IPS DF 6.9 (cell line): ENCODE data around the gene C1QTNF12.

Experiments used
- DNase-seq: peaks from one replicate; pipeline ENCODE4 v3.0.0-alpha.2; 2013; ENCODE audit warnings: low read depth, low spot score
- H3K27ac ChIP-seq: one replicate; pipeline ENCODE4 v1.5.1; 2013; ENCODE audit warnings: low read length, control low read depth
- H3K27me3 ChIP-seq: 2 replicates; pipeline ENCODE4 v1.6.1; 2013; ENCODE audit warnings: mild to moderate bottlenecking, low read length; ENCODE audit not compliant: control insufficient read depth, insufficient read depth
- H3K36me3 ChIP-seq: 2 replicates; pipeline ENCODE4 v1.6.1; 2013; ENCODE audit warnings: low read length; ENCODE audit not compliant: control insufficient read depth, insufficient read depth
- H3K4me1 ChIP-seq: 2 replicates; pipeline ENCODE4 v1.6.1; 2013; ENCODE audit warnings: low read length; ENCODE audit not compliant: control insufficient read depth, insufficient read depth
- H3K4me3 ChIP-seq: 2 replicates; pipeline ENCODE4 v1.5.1; 2013; ENCODE audit warnings: mild to moderate bottlenecking, low read length
- H3K9me3 ChIP-seq: 2 replicates; pipeline ENCODE4 v1.6.1; 2013; ENCODE audit warnings: low read length, inconsistent platforms; ENCODE audit not compliant: control insufficient read depth, insufficient read depth
- WGBS: extraction: QIAGEN DNeasy Blood & Tissue Kit; methylation state at CpG from one replicate; pipeline ENCODE4 v1.1.7; 2013; ENCODE audit warnings: mixed read lengths, missing lambda C conversion rate; ENCODE audit not compliant: insufficient read length, insufficient coverage; 5-methylcytosine and 5-hydroxymethylcytosine counted together

The C1QTNF12 gene

DNA sequence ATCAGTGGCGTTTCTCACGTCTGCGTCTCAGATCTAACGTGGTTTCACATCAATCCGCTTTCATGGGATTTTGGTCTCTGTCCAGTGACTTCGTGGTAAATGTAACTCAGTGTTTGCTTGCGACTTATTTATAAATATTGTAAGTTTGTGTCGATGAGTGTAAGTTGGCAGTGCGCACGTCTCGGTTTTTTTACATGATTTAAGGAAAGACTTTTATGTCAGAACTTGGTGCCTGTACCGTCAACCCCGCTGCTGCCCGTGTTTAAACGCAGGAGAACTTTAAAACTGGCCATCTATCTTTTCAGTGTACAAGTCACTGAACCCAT, 13.0 kb downstream of the C1QTNF12 start:
- no peaks in the 10 kb centered on the region for H3K9me3 ChIP-seq
- no peaks in the 10 kb centered on the region for H3K27me3 ChIP-seq
- DNase-seq, result no peak
- 100% methylated on average over 5 of the region's 15 CpGs for WGBS
- H3K27ac ChIP-seq, result no peak overlapping the region
- peaks cover 2% of the 10 kb centered on the region; the same call in 1 of the 2 replicates for H3K36me3 ChIP-seq
- peaks cover 7% of the 10 kb centered on the region; the same call in 1 of the 2 replicates for H3K4me1 ChIP-seq
- no peak overlapping the region for H3K4me3 ChIP-seq

DNA sequence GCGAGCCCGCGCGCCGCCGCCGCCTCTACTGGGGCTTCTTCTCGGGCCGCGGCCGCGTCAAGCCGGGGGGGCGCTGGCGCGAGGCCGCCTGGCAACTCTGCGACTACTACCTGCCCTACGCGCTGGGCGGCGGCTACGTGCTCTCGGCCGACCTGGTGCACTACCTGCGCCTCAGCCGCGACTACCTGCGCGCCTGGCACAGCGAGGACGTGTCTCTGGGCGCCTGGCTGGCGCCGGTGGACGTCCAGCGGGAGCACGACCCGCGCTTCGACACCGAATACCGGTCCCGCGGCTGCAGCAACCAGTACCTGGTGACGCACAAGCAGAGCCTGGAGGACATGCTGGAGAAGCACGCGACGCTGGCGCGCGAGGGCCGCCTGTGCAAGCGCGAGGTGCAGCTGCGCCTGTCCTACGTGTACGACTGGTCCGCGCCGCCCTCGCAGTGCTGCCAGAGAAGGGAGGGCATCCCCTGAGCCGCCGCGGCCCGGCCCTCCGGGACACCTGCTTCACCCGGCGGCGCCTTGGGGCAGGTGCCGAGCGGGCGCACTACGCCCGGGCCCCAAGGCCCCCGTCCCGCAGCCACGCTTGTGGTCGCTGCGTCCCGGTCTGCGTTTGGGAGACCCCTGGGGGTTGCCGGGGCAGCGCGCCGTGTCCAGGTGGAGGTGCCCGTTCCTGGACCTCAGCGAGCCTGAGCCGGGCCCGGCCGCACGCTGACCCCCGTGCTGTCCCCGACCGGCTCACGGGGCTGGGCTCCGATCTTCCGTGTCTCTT, 13.5 kb downstream of the C1QTNF12 start:
- Histone ChIP-seq H3K4me1 (peaks cover 7% of the 10 kb centered on the region; the same call in 1 of the 2 replicates), H3K36me3 (peaks cover 6% of the 10 kb centered on the region), H3K4me3 (no peak overlapping the region), H3K9me3 (no peaks in the 10 kb centered on the region), H3K27ac (no peak overlapping the region), H3K27me3 (no peaks in the 10 kb centered on the region)
- WGBS, result no CpG with 5 or more reads among the region's 98 CpGs
- DNase-seq, result no peak

DNA sequence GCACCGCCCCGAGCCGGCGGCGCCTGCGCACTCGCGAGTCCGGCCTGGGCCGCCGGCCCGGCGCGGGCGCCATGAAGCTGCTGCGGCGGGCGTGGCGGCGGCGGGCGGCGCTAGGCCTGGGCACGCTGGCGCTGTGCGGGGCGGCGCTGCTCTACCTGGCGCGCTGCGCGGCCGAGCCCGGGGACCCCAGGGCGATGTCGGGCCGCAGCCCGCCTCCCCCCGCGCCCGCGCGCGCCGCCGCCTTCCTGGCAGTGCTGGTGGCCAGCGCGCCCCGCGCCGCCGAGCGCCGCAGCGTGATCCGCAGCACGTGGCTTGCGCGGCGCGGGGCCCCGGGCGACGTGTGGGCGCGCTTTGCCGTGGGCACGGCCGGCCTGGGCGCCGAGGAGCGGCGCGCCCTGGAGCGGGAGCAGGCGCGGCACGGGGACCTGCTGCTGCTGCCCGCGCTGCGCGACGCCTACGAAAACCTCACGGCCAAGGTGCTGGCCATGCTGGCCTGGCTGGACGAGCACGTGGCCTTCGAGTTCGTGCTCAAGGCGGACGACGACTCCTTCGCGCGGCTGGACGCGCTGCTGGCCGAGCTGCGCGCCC, 14.2 kb downstream of the C1QTNF12 start, which contains the start of gene B3GALT6:
Gene B3GALT6 (plus strand): TSS at position 30 of the 588 bp plus-strand sequence. CDS start 42 bp downstream, at position 72.
- DNase-seq, result no peak
- Histone ChIP-seq H3K27ac (no peak within 1 kb of the TSS), H3K27me3 (no peaks in the 10 kb centered on the region), H3K9me3 (no peaks in the 10 kb centered on the region), H3K4me3 (peak within 1 kb of the TSS; percentile 83), H3K36me3 (peaks cover 11% of the 10 kb centered on the region), H3K4me1 (peaks cover 7% of the 10 kb centered on the region; the same call in 1 of the 2 replicates)
- no CpG with 5 or more reads among the region's 100 CpGs for WGBS

DNA sequence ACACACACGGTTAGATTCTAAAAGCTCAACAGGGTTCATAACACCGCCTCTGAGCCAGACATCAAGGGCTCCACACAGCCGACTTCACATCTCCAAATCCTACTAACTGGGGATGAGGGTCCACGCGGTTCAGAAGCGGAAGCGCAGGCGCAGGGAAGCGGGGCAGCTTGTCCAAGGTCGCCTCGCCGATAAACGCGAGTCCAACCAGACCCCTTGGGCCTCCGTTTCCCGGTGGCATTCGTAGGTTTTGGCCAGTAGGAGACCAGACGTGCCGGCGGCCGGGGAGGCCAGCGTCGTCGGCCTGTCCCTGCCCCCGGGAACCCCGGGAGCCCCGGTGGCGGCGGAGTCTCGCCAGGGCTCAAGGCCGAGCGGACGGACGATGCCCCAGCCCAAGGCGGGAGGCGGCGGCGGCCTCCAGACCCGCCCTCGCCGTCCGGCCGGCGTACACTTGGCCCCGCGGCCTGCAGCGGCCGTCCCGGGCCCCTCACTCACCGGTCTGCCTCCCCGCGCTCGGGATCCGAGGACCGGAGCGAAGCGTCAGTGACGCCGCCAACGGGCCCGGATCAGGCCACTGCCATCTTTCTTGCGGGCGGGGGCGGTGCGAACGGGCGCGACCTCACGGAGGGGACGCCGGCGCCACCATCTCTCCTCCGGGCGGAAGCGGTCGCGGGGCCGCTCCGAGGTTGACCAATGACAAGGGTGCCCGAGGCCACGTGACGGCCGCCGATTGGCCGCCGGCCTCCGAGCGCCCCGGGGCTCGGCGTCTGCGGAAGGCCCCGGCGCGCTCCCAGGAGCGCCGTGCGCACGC, 14.9 kb downstream of the C1QTNF12 start, which contains the start of gene SDF4:
Gene SDF4 (minus strand): TSS at position 602 of the 808 bp plus-strand sequence. CDS start 3,229 bp downstream, outside the sequence.
- no CpG with 5 or more reads among the region's 99 CpGs for WGBS

DNA sequence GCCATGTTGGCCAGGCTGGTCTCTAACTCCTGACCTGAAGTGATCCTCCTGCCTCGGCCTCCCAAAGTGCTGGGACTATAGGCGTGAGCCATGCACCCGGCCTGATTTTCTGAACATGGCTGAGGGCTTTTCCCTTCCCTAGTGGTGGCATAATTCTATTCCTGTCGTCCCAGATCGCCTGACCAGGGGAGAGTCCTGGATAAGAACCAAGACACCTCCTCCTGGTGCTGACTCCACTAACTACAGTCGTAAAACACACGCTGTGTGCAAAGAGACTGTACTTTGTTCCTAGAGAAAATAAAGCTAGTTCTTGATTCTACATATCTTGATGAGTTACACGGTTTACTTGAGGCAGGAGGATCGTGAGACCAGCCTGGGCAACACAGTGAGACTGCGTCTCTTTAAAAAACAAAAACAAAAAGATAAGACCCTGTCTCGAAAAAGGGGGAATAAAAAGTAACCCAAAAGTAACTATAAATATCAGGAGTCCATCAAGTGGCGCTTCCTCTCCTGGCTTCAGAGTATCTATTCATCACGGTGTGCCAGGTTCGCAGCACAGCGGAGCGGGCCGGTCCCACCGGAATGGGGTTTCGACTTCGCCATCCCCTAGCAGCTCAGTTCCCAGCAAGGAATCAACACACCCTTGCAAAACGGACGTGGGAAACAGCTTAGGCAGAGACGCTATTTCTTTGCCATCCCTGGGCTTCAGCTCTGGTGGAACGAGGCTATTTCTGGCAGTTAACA, 15.7 kb downstream of the C1QTNF12 start:
- peaks cover 5% of the 10 kb centered on the region; the same call in 1 of the 2 replicates for H3K4me1 ChIP-seq
- H3K36me3 ChIP-seq, result peaks cover 12% of the 10 kb centered on the region
- no peak overlapping the region for H3K27ac ChIP-seq
- no peaks in the 10 kb centered on the region for H3K9me3 ChIP-seq
- no peaks in the 10 kb centered on the region for H3K27me3 ChIP-seq
- peak overlapping the region; percentile 83 for H3K4me3 ChIP-seq
- DNase-seq, result no peak
- WGBS, result no CpG with 5 or more reads among the region's 24 CpGs

More for the DNA sequence above, 14.9 kb downstream of the C1QTNF12 start, which contains the start of gene SDF4:
- Histone ChIP-seq H3K9me3 (no peaks in the 10 kb centered on the region), H3K27ac (no peak within 1 kb of the TSS), H3K27me3 (no peaks in the 10 kb centered on the region), H3K4me1 (peaks cover 5% of the 10 kb centered on the region; the same call in 1 of the 2 replicates), H3K4me3 (peak within 1 kb of the TSS; percentile 83), H3K36me3 (peaks cover 11% of the 10 kb centered on the region)
- DNase-seq, result peak; percentile 88

DNA sequence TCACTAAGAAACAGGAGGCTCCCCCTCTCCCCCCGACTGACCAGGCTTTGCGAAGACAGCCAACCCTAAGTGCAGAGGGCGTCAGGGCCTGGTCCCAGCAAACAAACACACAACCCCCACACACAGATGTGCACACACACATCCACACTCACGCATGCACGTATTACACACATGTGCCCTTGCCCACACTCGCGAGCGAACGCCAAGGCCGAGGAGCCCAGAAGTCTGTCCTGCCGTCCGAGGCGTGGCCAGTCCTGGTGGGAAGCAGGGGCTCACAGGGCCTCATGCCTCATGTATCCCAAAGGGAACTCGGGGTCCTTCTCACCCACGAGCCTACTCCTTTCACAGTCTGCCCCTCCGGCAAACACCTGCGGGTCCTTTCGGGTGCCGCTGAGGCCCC, 16.8 kb downstream of the C1QTNF12 start:
- Histone ChIP-seq H3K4me1 (peaks cover 5% of the 10 kb centered on the region; the same call in 1 of the 2 replicates), H3K36me3 (peaks cover 14% of the 10 kb centered on the region), H3K4me3 (no peak overlapping the region), H3K27me3 (no peaks in the 10 kb centered on the region), H3K27ac (no peak overlapping the region), H3K9me3 (no peaks in the 10 kb centered on the region)
- WGBS, result no CpG with 5 or more reads among the region's 19 CpGs
- DNase-seq, result no peak

DNA sequence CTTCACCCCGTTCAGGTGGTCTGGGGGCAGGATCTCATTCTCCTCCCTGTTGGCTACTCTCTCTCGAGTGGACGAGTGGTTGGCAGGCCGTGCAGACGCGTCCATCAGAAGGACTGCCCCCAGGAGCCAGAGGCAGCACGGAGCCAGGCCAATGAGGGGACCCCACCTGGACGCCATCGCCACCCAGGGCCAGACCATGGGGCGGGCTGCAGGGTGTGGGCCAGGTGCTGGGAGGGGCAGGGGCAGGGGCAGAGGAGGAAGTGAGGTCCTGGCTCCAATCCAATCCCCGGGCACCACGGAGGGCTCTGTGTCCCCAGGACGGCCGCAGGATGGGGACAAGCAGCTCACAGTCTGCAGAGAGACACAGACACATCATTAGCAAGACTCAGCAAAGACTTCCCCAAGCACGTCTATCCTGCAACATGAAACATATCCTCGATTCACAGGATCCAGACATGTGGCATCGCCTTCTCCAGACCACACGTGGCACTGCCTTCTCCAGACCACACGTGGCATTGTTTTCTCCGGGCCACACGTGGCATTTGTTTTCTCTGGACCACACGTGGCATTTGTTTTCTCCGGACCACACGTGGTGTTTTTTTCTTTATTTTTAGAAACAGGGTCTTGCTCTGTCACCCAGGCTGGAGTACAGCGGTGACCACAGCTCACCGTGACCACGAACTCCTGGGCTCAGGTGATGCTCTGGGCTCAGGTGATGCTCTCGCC, 17.8 kb downstream of the C1QTNF12 start:
- no peaks in the 10 kb centered on the region for H3K9me3 ChIP-seq
- WGBS, result no CpG with 5 or more reads among the region's 28 CpGs
- H3K4me1 ChIP-seq, result peaks cover 5% of the 10 kb centered on the region; the same call in 1 of the 2 replicates
- no peak overlapping the region for H3K4me3 ChIP-seq
- H3K27me3 ChIP-seq, result no peaks in the 10 kb centered on the region
- no peak overlapping the region for H3K27ac ChIP-seq
- H3K36me3 ChIP-seq, result peaks cover 14% of the 10 kb centered on the region
- no peak for DNase-seq

DNA sequence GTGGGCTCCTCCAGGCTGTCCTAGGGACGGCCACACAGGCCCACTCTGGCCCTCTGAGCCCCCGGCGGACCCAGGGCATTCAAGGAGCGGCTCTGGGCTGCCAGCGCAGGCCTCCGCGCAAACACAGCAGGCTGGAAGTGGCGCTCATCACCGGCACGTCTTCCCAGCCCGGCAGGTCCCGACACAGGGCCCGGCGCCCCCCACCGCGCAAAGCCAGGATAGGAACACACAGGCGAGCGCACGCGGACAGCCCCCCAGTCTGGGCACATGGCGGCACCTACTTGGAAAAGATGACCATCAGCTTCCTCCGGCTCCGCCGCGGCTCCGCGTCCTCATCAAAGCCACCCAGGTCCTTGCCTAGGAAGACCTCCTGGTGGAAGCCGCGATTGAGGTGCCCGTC, 18.3 kb downstream of the C1QTNF12 start:
- DNase-seq, result no peak
- no peaks in the 10 kb centered on the region for H3K9me3 ChIP-seq
- no CpG with 5 or more reads among the region's 30 CpGs for WGBS
- H3K27me3 ChIP-seq, result no peaks in the 10 kb centered on the region
- H3K36me3 ChIP-seq, result peaks cover 14% of the 10 kb centered on the region
- no peak overlapping the region for H3K27ac ChIP-seq
- peaks cover 5% of the 10 kb centered on the region; the same call in 1 of the 2 replicates for H3K4me1 ChIP-seq
- H3K4me3 ChIP-seq, result no peak overlapping the region

DNA sequence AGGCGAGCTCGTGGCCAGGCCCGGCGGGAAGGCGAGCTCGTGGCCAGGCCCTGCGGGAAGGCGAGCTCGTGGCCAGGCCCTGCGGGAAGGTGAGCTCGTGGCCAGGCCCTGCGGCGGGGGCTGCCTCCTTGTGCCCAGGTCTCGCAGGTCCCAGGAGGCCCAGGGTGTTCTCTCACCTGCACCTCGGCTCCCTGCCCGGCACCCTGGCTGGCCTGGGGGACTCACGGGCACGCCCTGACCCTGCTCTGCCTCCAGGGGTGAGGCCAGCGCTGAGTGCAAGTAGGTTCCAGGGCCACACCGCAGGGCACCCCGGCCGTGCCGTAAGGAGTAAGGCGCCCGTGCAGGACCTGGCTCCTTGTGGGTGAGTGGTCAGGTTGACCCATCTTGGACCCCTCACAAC, 19.1 kb downstream of the C1QTNF12 start:
- Histone ChIP-seq H3K4me3 (no peak overlapping the region), H3K27ac (no peak overlapping the region), H3K4me1 (no peaks in the 10 kb centered on the region), H3K9me3 (no peaks in the 10 kb centered on the region), H3K36me3 (peaks cover 21% of the 10 kb centered on the region), H3K27me3 (no peaks in the 10 kb centered on the region)
- whole genome bisulfite sequencing, result no CpG with 5 or more reads among the region's 25 CpGs
- no peak for DNase-seq
